Measurements from ENCODE around the gene TPP1.

TPP1 gene

GRCh38 chr11:6633422-6634408 is 14.5 kb upstream of the TPP1 start:
- H3K4me3 ChIP-seq (replicated peaks; ENCODE audit: low read depth, low read length), result no peak overlapping the region
- no peak for TF ChIP-seq CTCF (IDR thresholded peaks at IDR 0.05; ENCODE audit: low read length, missing control alignments)
- no peak for DNase-seq (ENCODE audit: low read depth)

- no peak for TF ChIP-seq CTCF (IDR thresholded peaks at IDR 0.05; ENCODE audit: low read length, missing control alignments)
- H3K4me3 ChIP-seq (replicated peaks; ENCODE audit: low read depth, low read length), result no peak overlapping the region
- DNase-seq (ENCODE audit: low read depth), result no peak
Observed at GRCh38 chr11:6632116-6633073, 13.2 kb upstream of the TPP1 start.

GRCh38 chr11:6631361-6631890 is 12.2 kb upstream of the TPP1 start:
- DNase-seq (ENCODE audit: low read depth), result no peak
- H3K4me3 ChIP-seq (replicated peaks; ENCODE audit: low read depth, low read length), result no peak overlapping the region
- TF ChIP-seq CTCF (IDR thresholded peaks at IDR 0.05; ENCODE audit: low read length, missing control alignments), result no peak

GRCh38 chr11:6630632-6631291 is 11.5 kb upstream of the TPP1 start:
- no peak for DNase-seq (ENCODE audit: low read depth)
- no peak overlapping the region for H3K4me3 ChIP-seq (replicated peaks; ENCODE audit: low read depth, low read length)
- TF ChIP-seq CTCF (IDR thresholded peaks at IDR 0.05; ENCODE audit: low read length, missing control alignments), result no peak

GRCh38 chr11:6629892-6630631 is 10.8 kb upstream of the TPP1 start:
- no peak for TF ChIP-seq CTCF (IDR thresholded peaks at IDR 0.05; ENCODE audit: low read length, missing control alignments)
- no peak for DNase-seq (ENCODE audit: low read depth)

GRCh38 chr11:6629573-6629891 is 10.3 kb upstream of the TPP1 start:
- no peak overlapping the region for H3K4me3 ChIP-seq (replicated peaks; ENCODE audit: low read depth, low read length)
- no peak for TF ChIP-seq CTCF (IDR thresholded peaks at IDR 0.05; ENCODE audit: low read length, missing control alignments)
- no peak for DNase-seq (ENCODE audit: low read depth)

More at GRCh38 chr11:6629892-6630631, 10.8 kb upstream of the TPP1 start:
- no peak overlapping the region for H3K4me3 ChIP-seq (replicated peaks; ENCODE audit: low read depth, low read length)

All from fibroblast of pulmonary artery (primary cell).